DMS79 (cell line): Measurements from ENCODE around the gene TRPM8.
"Not testable (repeated sequence)": the region's sequence is repeated elsewhere in the genome, so short reads cannot be mapped to it uniquely, and the experiment has no call there.

ENCODE experiments used
- DNase-seq: peaks from one replicate; lab custom pipeline; 2025; lab: John Stamatoyannopoulos, UW

Gene TRPM8

GRCh38 chr2:233936089-233936488, 18.9 kb downstream of the TRPM8 start:
- DNase-seq, result no peak

GRCh38 chr2:233938676-233939370, 21.6 kb downstream of the TRPM8 start:
- DNase-seq, result no peak

- peak; percentile 53 for DNase-seq
These were observed 23.5 kb downstream of the TRPM8 start for GRCh38 chr2:233940376-233941276.

- no peak for DNase-seq
These were observed 25.6 kb downstream of the TRPM8 start for GRCh38 chr2:233942731-233943130.

- no peak for DNase-seq
These were observed 27.1 kb downstream of the TRPM8 start for GRCh38 chr2:233944269-233944668.

- no peak for DNase-seq
These were observed 27.5 kb downstream of the TRPM8 start for GRCh38 chr2:233944722-233945121.

GRCh38 chr2:233945146-233945545, 28.0 kb downstream of the TRPM8 start:
- DNase-seq, result no peak

- no peak for DNase-seq
These were observed 33.1 kb downstream of the TRPM8 start for GRCh38 chr2:233950078-233950825.

- DNase-seq, result no peak
These were observed 35.2 kb downstream of the TRPM8 start for GRCh38 chr2:233952335-233952734.

- no peak for DNase-seq
These were observed 36.1 kb downstream of the TRPM8 start for GRCh38 chr2:233953087-233953801.

- DNase-seq, result no peak
These were observed 43.0 kb downstream of the TRPM8 start for GRCh38 chr2:233960203-233960602.

- DNase-seq, result no peak
These were observed 44.7 kb downstream of the TRPM8 start for GRCh38 chr2:233961905-233962304.

- no peak for DNase-seq
These were observed 47.4 kb downstream of the TRPM8 start for GRCh38 chr2:233964581-233964980.

- no peak for DNase-seq
These were observed 47.9 kb downstream of the TRPM8 start for GRCh38 chr2:233965032-233965603.

GRCh38 chr2:233965646-233966045, 48.5 kb downstream of the TRPM8 start:
- DNase-seq, result not testable (repeated sequence)

GRCh38 chr2:233966388-233966787, 49.2 kb downstream of the TRPM8 start:
- DNase-seq, result no peak

GRCh38 chr2:233967164-233967563, 50.0 kb downstream of the TRPM8 start:
- DNase-seq, result no peak

GRCh38 chr2:233968556-233968955, 51.4 kb downstream of the TRPM8 start:
- no peak for DNase-seq

- DNase-seq, result not testable (repeated sequence)
These were observed 55.3 kb downstream of the TRPM8 start for GRCh38 chr2:233972460-233972859.

GRCh38 chr2:233972941-233973575, 55.9 kb downstream of the TRPM8 start:
- no peak for DNase-seq

GRCh38 chr2:233973786-233974185, 56.6 kb downstream of the TRPM8 start:
- no peak for DNase-seq
